Measurements from ENCODE around the gene EMC7.
A peak's percentile ranks its signal among the peaks of the same experiment; 100 is the strongest.

EMC7 gene

DNA sequence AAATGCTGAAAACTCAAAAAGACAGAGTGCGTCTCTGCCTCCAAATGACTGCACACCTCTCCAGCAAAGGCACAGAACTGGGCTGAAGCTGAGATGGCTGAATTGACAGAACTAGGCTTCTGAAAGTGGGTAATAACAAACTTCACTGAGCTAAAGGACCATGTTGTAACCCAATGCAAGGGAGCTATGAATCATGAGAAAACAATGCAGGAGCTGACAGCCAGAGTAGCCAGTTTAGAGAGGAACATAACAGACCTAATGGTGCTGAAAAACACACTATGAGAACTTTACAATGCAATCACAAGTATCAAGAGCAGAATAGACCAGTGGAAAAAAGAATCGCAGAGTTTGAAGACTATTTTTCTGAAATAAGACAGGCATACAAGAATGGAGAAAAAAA, 52.5 kb downstream of the EMC7 start:
- Histone ChIP-seq H3K4me1 (ENCODE audit: insufficient read depth, insufficient read length) (peaks cover 3% of the 10 kb centered on the region), H3K9ac (ENCODE audit: insufficient read length, low read depth) (no peak overlapping the region), H3K9me3 (ENCODE audit: insufficient read depth, low read length) (0 out of 2 replicates have a peak, but pooled peaks cover 11% of the 10 kb centered on the region), H3K36me3 (ENCODE audit: insufficient read depth, insufficient read length, low read length) (no peaks in the 10 kb centered on the region), H3K27me3 (ENCODE audit: insufficient read depth, insufficient read length) (no peaks in the 10 kb centered on the region), H3K4me3 (ENCODE audit: insufficient read length, low read depth) (no peak overlapping the region)
- TF ChIP-seq YY1 (IDR thresholded peaks at IDR 0.05; ENCODE audit: insufficient read depth, insufficient read length): no peak
- DNase-seq (ENCODE audit: low read depth, low spot score): no peak

DNA sequence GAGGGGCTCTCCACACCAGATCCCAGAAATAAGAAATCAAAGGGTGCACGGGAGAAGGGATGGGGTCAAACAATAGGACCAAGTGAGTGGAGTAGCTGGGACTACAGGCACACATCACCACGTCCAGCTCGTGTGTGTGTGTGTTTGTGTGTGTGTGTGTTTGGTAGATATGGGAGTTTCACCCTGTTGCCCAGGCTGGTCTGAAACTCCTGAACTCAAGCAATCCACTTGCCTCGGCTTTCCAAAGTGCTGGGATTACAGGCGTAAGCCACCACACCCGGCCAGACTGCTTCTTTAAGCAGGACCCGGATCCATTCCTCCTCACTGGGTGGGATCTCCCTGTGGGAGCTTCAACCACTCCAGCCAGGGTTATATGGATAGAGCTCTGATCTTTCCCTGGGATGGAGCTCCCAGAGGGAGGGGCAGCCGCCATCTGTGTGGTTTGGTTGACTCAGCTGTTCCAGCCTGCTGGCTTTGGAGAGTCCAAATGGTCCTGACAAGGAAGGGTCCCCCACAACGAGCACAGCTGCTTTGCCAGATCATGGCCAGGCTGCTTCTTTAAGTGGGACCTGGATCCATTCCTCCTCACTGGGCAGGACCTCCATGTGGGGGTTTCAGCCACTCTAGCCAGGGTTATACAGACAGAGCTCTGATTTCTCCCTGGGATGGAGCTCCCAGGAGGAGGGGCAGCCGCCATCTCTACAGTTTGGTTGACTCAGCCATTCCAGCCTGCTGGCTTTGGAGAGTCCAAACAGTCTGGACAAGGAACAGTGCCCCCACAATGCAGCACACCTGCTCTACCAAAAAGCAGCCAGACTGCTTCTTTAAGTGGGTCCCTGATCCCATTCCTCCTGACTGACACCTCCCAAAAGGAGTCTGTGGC, 53.5 kb downstream of the EMC7 start:
- H3K4me1 ChIP-seq (ENCODE audit: insufficient read depth, insufficient read length): peaks cover 3% of the 10 kb centered on the region
- no peak for DNase-seq (ENCODE audit: low read depth, low spot score)
- H3K9ac ChIP-seq (ENCODE audit: insufficient read length, low read depth): no peak overlapping the region
- H3K9me3 ChIP-seq (ENCODE audit: insufficient read depth, low read length): 0 out of 2 replicates have a peak, but pooled peaks cover 11% of the 10 kb centered on the region
- H3K4me3 ChIP-seq (ENCODE audit: insufficient read length, low read depth): no peak overlapping the region
- TF ChIP-seq YY1 (IDR thresholded peaks at IDR 0.05; ENCODE audit: insufficient read depth, insufficient read length) (no peak), SUZ12 (IDR thresholded peaks at IDR 0.05; ENCODE audit: extremely low read depth, insufficient read depth, insufficient read length) (no peak), ZNF274 (IDR thresholded peaks at IDR 0.05; ENCODE audit: low read depth, low read length) (no peak)
- no peaks in the 10 kb centered on the region for H3K36me3 ChIP-seq (ENCODE audit: insufficient read depth, insufficient read length, low read length)
- no peaks in the 10 kb centered on the region for H3K27me3 ChIP-seq (ENCODE audit: insufficient read depth, insufficient read length)

DNA sequence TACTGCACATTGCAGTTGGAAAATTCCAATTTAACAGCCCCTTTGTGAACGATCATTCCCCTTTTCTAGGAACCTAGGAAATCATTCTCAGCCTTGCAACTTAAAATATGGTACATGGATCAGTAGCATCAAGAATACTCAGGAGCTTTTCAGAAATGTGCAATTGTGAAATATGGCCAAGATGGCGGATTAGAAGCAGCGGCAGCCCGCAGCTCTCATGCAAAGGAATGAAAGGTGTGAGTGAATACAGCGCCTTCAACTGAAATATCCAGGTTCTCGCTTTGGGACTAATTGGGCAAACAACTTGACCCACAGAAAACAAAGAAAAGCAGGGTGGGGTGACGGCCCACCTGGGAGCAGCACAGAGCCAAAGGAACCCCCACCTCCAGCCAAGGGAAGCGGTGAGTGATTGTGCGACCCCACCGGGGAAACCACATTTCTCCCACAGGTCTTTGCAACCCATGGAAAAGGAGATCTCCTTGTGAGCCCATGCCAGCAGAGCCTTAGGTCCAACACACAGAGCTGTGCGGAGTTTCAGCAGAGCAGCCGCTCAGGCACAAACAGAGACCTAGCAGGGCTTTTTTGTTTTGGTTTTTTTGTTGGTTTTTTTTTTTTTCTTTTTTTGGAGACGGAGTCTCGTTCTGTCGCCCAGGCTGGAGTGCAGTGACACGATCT, 55.1 kb downstream of the EMC7 start:
- no peak for TF ChIP-seq YY1 (IDR thresholded peaks at IDR 0.05; ENCODE audit: insufficient read depth, insufficient read length)
- TF ChIP-seq SUZ12 (IDR thresholded peaks at IDR 0.05; ENCODE audit: extremely low read depth, insufficient read depth, insufficient read length): no peak
- no peak for TF ChIP-seq ZNF274 (IDR thresholded peaks at IDR 0.05; ENCODE audit: low read depth, low read length)
- no peaks in the 10 kb centered on the region for H3K36me3 ChIP-seq (ENCODE audit: insufficient read depth, insufficient read length, low read length)
- H3K4me1 ChIP-seq (ENCODE audit: insufficient read depth, insufficient read length): peaks cover 3% of the 10 kb centered on the region
- H3K27me3 ChIP-seq (ENCODE audit: insufficient read depth, insufficient read length): no peaks in the 10 kb centered on the region
- H3K9ac ChIP-seq (ENCODE audit: insufficient read length, low read depth): no peak overlapping the region
- H3K4me3 ChIP-seq (ENCODE audit: insufficient read length, low read depth): no peak overlapping the region
- 0 out of 2 replicates have a peak, but pooled peaks cover 11% of the 10 kb centered on the region for H3K9me3 ChIP-seq (ENCODE audit: insufficient read depth, low read length)
- DNase-seq (ENCODE audit: low read depth, low spot score): no peak

DNA sequence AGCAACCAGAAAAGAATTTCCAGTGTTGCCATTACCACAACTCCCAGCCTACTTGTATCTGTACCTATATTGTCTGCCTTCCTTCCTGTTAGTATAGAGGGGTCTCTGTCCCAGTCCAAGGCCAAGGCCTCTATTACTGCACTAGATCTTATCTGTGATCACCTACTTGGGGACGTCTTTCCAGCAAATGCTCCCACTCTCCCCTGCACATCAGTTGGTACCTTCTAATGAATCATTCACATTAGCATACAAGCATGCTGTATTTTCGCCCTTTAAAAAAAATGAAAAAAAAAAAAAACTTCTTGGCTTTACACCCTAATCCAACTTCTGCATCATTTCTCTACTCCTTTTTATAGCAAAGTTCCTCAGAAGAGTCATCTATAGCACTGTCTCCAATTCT, 57.8 kb downstream of the EMC7 start:
- Histone ChIP-seq H3K4me1 (ENCODE audit: insufficient read depth, insufficient read length) (peaks cover 3% of the 10 kb centered on the region), H3K27me3 (ENCODE audit: insufficient read depth, insufficient read length) (no peaks in the 10 kb centered on the region), H3K9ac (ENCODE audit: insufficient read length, low read depth) (no peak overlapping the region), H3K9me3 (ENCODE audit: insufficient read depth, low read length) (no peaks in the 10 kb centered on the region), H3K36me3 (ENCODE audit: insufficient read depth, insufficient read length, low read length) (no peaks in the 10 kb centered on the region), H3K4me3 (ENCODE audit: insufficient read length, low read depth) (no peak overlapping the region)
- no peak for DNase-seq (ENCODE audit: low read depth, low spot score)
- TF ChIP-seq SUZ12 (IDR thresholded peaks at IDR 0.05; ENCODE audit: extremely low read depth, insufficient read depth, insufficient read length) (no peak), YY1 (IDR thresholded peaks at IDR 0.05; ENCODE audit: insufficient read depth, insufficient read length) (no peak), ZNF274 (IDR thresholded peaks at IDR 0.05; ENCODE audit: low read depth, low read length) (no peak)

DNA sequence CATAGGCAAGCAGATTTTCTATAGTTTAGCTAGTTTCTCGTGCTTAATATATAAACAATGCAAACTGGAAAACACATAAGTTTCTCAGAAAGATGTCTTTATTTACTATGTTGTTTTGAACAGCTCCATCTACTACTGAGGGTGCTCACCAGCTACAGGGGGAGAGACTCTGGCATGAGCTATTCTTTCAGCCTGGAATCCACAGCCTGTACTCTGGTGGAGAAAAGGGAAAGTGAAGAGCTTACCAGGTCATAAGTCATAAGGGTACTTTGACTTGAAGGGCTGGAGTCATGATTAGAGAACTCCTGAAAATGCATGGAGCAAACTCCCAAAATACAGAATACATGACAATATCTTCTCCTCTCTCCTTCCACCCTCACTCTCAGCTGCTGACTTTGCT, 58.3 kb downstream of the EMC7 start:
- no peaks in the 10 kb centered on the region for H3K9me3 ChIP-seq (ENCODE audit: insufficient read depth, low read length)
- no peak for DNase-seq (ENCODE audit: low read depth, low spot score)
- H3K4me3 ChIP-seq (ENCODE audit: insufficient read length, low read depth): no peak overlapping the region
- no peak overlapping the region for H3K9ac ChIP-seq (ENCODE audit: insufficient read length, low read depth)
- no peak for TF ChIP-seq YY1 (IDR thresholded peaks at IDR 0.05; ENCODE audit: insufficient read depth, insufficient read length)
- no peak for TF ChIP-seq ZNF274 (IDR thresholded peaks at IDR 0.05; ENCODE audit: low read depth, low read length)
- no peak for TF ChIP-seq SUZ12 (IDR thresholded peaks at IDR 0.05; ENCODE audit: extremely low read depth, insufficient read depth, insufficient read length)
- no peaks in the 10 kb centered on the region for H3K4me1 ChIP-seq (ENCODE audit: insufficient read depth, insufficient read length)
- H3K36me3 ChIP-seq (ENCODE audit: insufficient read depth, insufficient read length, low read length): no peaks in the 10 kb centered on the region
- no peaks in the 10 kb centered on the region for H3K27me3 ChIP-seq (ENCODE audit: insufficient read depth, insufficient read length)

DNA sequence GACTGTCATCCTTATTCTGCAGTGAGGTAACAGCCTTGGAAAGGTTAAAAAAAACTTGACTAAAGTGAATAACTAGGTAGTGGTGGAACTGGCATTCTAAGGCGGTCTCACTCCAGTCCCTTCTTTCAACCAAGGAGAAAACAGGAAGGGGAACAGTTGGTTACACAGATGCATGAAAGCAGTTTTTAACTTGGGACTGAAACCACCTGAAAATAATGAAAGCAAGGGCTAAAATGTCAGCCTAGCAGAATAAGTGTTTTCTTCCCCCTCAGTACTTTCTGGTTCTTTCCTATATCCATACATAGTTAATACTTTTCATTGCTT, 61.9 kb downstream of the EMC7 start:
- Histone ChIP-seq H3K4me1 (ENCODE audit: insufficient read depth, insufficient read length) (no peaks in the 10 kb centered on the region), H3K9ac (ENCODE audit: insufficient read length, low read depth) (no peak overlapping the region), H3K27me3 (ENCODE audit: insufficient read depth, insufficient read length) (no peaks in the 10 kb centered on the region), H3K9me3 (ENCODE audit: insufficient read depth, low read length) (no peaks in the 10 kb centered on the region), H3K4me3 (ENCODE audit: insufficient read length, low read depth) (peak overlapping the region; percentile 71), H3K36me3 (ENCODE audit: insufficient read depth, insufficient read length, low read length) (no peaks in the 10 kb centered on the region)
- DNase-seq (ENCODE audit: low read depth, low spot score): no peak
- TF ChIP-seq SUZ12 (IDR thresholded peaks at IDR 0.05; ENCODE audit: extremely low read depth, insufficient read depth, insufficient read length) (no peak), ZNF274 (IDR thresholded peaks at IDR 0.05; ENCODE audit: low read depth, low read length) (no peak), YY1 (IDR thresholded peaks at IDR 0.05; ENCODE audit: insufficient read depth, insufficient read length) (no peak)

All from NT2/D1 (cell line).